ENCODE measurements around the gene EGFL6.

GRCh38 chrX:13620207-13620606 is 50.8 kb downstream of the EGFL6 start:
- TF ChIP-seq ZNF280B (CRISPR knock-in tag; IDR thresholded peaks at IDR 0.05; ENCODE audit: borderline replicate concordance) (no peak), CTCF (CRISPR knock-in tag; IDR thresholded peaks at IDR 0.05) (no peak), MAFK (conservative IDR thresholded peaks at IDR 0.05 in 1 of 2, IDR thresholded peaks at IDR 0.05 in 1 of 2; ENCODE audit: low read length in 2 of 2) (no peak), TBX2 (CRISPR knock-in tag; IDR thresholded peaks at IDR 0.05; ENCODE audit: borderline replicate concordance) (no peak), MXI1 (IDR thresholded peaks at IDR 0.05; ENCODE audit: borderline replicate concordance, low read depth, low read length) (no peak), ZBTB26 (CRISPR knock-in tag; IDR thresholded peaks at IDR 0.05; ENCODE audit: borderline replicate concordance) (no peak), KAT8 (CRISPR knock-in tag; IDR thresholded peaks at IDR 0.05) (no peak), RAD51 (IDR thresholded peaks at IDR 0.05; ENCODE audit: borderline replicate concordance) (no peak)
